GM21717 (cell line): ENCODE data around the gene CYTL1.
"Not testable (repeated sequence)": the region's sequence is repeated elsewhere in the genome, so short reads cannot be mapped to it uniquely, and the experiment has no call there.

Source experiments
- ATAC-seq: cut with Tn5 transposase; IDR thresholded peaks from one replicate; pipeline ENCODE4 v1.9.1; 2021; ENCODE audit warnings: mild to moderate bottlenecking, moderate library complexity; ENCODE audit not compliant: unreplicated experiment

Gene CYTL1

DNA sequence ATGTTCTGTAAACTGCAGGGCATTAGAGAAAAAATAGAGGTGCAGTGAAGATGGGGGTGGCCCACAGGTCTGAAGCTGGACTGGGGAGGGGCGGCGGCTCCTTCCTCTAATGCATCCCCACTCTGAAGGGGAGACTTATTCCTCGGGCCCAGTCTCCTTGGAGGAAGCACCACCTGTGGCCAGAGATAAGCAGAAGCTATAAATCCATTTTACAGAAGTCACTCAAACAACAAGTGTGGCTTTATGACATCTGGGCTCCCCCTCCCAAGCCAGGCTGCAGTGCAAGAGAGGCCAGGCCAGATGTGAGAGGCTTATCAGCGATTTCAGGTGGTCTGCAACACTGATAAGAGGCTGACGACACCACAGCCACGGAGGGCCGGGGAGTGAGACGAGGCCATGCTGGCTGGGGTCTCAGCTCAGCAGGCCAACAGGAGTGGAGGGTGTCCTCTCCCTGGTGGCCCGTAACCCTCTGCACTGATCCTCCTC is 15.8 kb downstream of the CYTL1 start:
- no peak for ATAC-seq

DNA sequence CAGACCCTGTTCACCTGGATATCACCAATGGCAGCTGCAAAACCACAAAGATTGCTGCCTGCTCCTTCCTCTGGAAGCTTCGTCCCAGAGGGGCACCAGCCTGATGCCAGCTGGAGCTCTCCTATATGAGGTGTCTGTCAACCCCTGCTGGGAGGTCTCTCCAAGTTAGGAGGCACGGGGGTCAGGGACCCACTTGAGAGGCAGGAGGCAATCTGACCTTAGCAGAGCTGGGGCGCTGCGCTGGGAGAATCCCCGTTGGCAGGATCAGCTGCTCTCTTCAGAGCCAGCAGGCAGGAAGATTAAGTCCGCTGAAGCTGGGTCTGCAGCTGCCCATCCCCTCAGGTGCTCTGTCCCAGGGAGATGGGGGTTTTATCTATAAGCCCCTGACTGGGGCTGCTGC is 17.6 kb downstream of the CYTL1 start:
- not testable (repeated sequence) for ATAC-seq

DNA sequence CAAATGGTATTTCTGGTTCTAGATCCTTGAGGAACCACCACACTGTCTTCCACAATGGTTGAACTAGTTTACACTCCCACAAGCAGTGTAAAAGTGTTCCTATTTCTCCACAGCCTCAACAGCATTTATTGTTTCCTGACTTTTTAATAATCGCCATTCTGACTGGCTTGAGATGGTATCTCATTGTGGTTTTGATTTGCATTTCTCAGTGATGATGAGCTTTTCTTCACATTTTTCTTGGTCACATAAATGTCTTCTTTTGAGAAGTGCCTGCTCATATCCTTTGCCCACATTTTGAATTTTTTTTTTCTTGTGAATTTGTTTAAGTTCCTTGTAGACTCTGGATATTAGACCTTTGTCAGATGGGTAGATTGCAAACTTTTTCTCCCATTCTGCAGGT is 22.3 kb downstream of the CYTL1 start:
- not testable (repeated sequence) for ATAC-seq

DNA sequence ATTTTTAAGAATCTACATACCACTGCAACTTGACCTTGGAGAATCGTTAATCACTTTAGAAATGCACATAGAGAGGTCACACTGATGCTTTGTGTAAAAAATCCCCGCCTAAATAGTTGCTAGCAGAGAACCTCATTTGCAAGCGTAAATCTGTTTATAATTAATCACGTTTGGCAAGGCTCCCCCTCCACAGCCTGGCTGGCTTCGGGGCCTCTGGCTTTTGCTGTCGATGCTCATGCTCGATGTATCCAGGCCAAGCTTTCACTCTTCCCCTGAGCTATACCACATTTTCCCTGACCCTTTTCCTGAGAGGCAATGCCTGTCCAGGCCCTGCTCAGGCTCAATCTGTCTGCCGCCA is 23.4 kb downstream of the CYTL1 start:
- no peak for ATAC-seq

DNA sequence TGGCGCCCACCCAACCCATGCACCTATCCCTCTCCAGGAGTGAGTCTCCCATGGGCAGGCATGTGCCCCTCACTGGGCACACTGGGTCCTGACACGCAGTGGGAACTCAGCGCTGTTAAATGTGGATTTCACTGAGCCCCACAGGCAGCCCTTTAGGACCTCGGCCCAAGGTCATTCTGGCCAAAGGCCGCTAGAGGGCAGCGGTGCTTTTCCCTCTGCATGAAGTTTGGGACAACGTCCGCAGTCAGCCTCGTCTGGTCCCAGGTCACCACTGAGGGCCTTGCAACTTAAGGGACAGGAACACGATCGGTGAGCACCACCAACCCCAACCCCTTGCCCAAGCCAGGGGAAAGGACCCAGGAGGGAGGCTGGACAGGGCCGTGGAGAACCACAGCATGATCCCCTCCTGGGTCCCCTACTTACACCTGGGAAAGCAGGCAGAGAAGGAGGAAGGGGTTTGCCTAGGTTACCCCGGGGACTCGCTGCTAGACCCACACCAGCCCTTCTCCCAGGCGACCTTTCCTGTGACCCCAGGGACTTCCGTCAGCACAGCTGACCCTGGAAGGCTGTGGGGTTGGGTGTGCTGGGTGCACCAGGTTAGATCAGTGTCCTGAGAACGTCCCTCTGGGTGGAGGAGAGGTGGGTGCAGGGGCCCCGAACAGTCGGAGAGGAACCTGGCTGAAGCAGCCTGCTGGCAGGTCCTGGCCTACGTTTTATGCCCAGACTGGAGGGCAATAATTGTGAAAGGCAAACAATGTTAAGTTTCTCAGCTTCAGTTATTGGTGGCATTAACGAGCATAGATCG is 24.0 kb downstream of the CYTL1 start:
- ATAC-seq, result no peak

DNA sequence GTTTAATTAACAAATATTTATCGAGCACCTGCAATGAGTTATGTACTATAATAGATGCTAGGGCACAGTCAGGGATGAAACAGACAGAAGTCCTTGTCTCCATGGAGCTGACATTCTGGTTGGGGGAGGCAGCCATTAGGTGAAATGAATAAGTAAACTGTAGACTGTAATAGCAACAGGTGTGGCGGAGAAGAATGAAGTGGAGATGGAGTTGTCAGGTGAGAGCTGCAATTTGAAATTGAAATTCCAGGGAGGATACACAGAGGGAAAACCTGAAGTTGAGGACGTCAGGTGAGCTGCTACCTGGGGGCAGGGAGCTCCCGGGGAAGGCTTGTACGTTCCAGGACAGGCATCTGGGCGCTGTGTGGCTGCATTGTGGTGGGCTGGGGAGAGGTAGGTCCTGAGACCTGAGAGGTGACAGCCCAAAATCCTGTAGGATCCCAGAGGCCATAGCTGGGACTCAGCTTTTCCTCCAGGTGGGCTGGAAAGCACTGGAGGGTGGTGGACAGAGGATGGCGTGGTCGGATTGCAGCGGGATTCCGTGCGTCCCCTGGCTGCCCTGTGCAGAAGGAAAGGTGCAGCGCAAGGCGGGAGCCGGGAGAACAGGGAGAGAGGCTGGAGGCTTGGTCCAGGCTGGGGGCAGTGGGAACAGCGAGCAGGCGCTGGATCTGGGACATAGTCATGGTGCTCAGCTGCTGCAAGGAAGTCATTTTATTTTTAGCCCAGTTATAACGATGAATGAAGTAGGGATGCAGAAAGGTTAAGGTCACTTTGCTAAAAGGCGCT is 24.8 kb downstream of the CYTL1 start:
- ATAC-seq, result no peak

DNA sequence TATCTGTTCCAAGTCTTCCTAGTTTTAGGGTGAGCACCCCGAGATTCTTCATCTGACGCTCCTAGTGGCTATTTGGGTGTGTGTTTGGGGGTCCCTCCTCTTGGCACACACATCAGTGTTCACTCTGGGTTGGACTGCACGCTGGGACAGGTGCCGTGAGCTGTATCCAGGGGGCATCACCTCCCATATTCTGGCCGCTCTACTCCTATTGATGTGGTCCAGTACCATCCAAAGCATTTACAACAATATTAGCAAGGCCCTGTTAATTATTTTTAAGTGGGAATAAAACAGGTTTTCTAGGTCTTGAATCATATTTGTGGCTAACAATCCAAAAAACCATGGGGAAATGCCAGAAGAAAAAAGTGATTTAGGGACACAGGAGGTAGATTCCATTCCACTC is 26.4 kb downstream of the CYTL1 start:
- ATAC-seq, result no peak

DNA sequence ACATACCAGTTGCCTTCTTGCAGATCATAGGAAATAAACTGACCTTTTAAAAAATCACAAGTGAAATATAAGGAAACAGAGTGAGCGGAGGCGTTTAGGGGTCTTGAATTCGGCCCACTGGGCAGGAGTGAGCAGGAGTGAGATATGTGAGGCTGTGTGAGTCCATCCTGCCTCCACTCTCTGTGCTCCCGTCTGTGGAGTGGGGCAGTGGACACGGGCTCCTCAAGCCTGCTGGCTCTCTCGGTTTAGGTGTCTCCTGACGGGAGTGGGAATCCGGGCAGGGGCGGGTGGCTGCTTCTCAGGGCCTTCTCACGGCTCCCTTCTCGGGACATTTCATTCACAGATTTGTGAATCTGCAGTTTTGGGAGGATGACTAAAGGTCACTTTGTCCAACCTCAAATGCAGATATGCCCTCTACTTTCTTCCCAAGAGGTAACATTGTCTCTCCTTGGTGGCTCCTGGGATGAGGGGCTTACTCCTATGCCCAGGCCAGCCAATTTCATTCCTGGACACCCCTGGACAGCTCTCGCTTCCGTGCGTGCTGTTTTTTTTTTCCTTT is 27.6 kb downstream of the CYTL1 start:
- ATAC-seq, result no peak

DNA sequence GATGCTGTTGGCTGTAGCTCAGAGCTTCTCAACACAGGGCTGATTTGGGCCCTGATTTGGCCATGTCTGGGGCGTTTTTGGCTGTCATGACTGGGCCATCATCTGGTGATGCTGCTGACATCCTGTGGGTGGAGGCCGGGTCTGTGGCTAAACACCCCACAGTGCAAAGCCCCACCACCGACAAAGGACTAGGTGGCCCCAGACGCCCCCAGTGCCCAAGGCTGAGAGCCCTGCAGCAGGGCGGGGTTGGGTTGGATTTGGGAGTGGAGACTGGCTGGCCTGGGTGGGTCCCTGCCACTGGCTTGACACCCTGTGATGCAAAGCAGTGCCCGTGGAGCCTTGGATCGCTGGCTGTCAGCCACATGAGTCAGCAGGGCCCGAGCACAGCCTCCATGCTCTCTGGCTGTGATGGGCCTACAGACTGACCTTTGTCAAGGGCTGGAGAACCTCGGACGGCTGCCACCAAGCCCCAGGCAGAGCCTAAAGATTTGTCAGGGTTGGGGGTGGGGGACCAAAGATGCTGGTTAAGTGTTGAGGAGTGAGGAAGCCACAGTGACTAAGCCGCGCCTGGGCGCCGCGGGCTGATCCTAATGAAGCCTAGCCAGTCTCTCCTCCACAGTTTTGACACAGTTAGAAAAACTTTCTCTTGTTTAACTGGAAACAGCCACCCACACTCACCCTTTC is 28.3 kb downstream of the CYTL1 start:
- no peak for ATAC-seq

DNA sequence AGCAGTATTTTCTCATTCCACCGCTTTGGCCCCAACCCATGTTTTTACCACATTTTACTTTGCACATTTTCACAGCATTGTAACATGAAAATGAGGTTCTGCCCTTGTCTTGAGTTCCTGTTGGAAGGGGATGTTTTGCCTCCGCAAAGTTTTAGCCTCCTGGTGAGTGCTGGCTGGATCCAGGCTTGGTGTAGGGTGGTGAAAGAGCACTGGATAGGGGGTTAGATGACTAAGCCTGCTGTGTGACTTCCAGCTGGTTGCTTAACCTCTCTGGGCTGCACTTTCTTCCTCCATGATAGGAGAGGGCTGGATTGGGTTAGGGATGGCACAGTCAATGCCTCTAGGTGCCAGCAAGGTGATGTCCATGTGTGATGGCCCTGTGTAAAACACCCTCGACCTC is 28.9 kb downstream of the CYTL1 start:
- no peak for ATAC-seq

DNA sequence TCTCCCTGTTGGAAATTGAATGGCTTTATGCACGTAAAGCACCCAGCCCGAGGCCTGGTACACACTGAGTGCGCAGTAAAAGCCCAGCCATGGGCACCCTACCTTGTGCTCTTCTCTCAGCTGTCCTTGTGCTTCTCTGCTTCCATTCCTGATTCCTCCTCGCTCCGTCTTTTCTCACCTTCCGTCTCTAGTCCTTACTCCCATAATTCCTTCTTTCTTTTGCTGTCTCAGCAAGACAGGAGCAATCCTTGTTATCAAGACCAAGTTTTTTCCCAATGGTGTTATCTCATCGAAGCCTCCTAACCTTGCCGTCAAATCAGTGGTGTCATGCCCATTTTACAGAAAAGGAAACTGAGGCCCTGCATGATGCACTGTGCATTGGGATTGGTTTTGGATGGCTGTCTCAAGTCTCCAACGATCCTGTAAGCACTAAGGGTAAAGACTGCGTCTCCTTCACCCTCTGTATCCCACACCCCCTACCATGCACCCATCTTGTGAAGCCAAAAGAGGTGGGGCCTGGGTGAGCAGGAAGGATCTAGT is 30.1 kb downstream of the CYTL1 start:
- no peak for ATAC-seq

DNA sequence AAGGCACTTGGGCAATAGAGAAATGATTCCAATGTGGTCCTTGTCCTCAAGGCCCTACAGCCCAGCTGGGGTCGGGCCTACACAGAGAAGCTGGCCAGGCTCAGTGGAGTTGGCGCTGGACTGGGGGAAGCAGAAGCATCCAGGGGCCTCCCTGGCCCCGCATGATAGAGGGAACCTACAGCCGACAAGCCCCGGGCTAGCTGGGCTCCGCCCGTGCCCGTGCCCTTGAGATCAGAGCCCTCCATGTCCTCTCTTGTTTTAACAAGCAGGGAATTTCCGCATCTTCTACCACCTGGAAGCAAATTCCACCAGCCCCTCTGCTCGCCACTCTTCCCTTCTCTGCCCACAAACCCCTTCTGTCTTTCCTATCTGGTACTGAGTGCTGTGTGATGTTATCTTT is 31.6 kb downstream of the CYTL1 start:
- ATAC-seq, result no peak

DNA sequence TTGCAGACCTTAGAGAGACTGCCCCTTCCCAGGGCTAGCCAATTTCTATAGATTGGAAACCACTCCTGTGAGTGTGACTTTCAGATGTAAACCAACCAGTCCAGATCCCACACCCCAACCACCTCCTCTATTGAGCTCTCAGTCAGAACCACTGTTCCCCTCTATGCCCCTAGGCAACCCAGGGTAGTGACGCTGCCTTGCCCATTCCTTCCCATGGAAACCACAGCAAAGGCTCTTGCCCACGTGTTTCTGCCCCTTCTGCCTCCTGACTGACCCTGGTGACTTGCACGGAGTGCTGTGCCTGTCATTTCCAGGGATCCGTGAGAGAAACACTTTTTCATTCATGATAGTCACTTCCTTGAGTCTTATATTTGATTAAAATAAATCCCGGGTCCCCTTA is 32.4 kb downstream of the CYTL1 start:
- ATAC-seq, result no peak

DNA sequence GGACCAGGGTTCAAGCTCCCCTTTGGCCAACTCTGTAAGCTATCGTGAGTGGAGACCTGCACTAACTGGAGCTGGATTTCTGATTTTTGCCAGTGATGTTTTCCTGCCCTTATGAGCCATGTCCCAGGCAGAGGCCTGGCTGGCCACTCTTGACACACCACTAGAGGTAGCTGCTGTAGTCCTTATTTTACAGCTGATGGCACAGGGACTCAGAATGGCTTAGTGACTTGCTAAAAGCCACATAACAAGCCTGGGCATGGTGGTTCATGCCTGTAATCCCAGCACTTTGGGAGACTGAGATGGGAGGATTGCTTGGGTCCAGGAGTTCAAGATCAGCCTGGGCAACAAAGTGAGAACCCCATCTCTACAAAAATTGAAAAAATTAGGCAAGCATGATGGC is 33.4 kb downstream of the CYTL1 start:
- ATAC-seq, result no peak

DNA sequence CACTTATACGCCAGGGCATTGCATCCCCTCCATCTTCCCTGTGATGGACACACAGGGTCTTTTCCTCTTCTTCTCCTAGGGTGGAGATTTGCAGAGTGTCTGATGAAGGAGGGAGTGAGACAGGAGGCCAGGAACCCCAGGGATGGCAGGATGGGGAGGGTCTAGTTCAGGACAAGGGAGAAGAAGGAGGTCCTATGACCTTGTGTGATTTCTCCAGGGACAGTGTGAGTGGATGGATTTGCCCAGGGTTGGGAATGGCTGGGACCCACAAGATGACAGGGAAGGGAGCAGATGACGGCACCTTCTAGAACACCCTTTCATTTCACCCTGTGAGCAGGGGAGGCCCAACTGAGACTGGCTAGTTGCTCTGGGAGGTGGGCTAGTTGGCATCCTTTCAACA is 34.2 kb downstream of the CYTL1 start:
- ATAC-seq, result no peak

DNA sequence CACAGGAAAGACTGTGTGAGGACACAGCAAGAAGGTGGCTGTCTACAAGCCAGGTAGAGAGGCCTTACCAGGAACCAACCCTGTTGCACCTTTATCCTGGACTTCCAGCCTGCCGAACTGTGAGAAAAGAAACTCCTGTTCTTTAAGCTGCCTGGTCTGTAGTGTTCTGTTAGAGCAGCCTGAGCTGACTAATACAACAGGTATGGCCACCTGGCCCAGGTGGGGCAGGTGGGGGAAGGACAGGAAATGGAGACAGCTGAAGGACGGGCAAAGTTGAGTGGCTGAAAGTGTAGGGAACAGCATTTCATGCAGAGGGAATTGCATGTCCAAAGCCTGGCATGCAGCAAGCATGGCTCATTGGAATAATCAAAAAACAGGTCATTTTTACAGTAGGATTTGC is 35.1 kb downstream of the CYTL1 start:
- ATAC-seq, result no peak

DNA sequence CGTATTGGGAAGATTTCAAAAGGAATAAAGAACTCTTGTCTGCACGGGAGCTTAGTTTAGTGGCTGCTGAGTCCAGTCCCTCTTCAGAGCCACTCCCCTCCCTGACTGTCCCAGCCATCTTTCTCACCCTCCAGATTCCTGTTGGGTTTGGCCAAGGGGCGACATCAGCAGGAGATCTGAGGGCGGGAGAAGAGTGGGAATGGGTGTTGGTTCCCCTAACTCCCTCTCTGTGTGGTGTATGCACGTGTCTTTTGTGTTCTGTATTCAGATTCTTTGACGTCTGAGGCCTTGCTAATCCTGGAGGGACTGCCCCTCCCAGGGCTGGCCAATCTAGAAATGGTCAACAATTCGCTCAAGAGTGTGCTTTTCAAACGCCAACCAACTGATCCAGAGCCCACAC is 37.4 kb downstream of the CYTL1 start:
- no peak for ATAC-seq

DNA sequence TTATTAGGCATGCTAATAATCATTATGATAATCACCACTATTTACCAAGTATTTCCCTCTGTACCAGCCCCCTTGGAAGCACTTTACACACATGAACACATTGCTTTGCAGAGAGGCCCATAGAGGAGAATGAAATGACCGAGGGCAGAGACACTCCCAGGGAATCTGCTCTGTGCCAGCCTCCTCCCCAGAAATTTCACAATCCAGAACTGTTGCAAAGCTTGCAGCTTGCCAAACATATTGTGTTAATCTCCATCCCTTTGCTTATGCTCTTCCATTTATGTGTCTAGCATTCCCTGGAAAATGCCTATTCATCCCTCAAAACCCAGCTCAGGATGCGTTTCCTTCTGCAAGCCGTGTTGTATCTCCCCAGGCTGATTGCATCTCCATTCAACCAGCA is 37.8 kb downstream of the CYTL1 start:
- ATAC-seq, result no peak

DNA sequence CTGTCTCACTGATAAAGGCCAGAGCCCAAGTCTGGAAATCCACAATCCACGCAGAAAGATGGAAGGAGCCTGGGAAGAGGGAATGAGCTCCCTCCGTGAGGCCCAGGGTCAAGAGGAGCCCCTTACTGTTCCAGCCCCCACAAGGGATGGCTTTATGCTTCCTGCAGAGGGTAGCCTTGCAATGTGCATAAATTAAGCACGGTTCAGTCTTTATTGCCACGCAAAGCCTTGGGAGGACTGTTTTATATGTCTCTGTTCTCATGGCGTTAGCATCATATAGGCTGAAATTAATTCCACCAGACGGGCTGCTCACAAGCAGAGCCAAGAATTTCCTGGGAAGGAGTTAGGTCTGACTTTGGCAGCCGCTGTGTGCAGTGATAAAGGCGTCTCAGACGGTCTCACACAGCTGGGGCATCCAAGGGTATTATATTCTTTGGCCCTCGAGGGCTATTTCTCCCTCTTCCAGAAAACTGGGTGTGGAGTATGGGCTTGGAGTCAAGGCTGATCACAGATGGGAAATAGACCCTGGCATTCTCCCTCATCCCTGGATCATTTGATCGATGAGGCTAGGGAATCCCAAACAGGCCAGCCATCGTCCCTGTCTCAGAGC is 38.5 kb downstream of the CYTL1 start:
- no peak for ATAC-seq

DNA sequence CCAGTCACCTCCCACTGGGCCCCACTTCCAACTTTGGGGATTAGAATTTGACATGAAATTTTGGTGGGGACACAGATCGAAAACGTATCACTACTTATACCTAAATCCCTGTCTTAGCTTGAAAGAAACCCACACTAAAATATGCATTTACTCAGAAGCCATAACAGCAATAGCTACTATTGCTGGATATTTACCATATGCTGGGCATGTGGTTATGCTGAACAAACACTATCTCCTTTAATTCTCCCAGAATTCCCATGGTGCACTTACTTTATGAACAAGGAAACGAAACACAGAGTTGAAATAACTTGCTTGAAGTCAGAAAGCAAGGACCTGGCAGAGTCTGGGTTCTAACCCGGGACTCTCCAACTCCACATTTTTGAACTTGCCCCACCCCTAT is 39.3 kb downstream of the CYTL1 start:
- ATAC-seq, result no peak

DNA sequence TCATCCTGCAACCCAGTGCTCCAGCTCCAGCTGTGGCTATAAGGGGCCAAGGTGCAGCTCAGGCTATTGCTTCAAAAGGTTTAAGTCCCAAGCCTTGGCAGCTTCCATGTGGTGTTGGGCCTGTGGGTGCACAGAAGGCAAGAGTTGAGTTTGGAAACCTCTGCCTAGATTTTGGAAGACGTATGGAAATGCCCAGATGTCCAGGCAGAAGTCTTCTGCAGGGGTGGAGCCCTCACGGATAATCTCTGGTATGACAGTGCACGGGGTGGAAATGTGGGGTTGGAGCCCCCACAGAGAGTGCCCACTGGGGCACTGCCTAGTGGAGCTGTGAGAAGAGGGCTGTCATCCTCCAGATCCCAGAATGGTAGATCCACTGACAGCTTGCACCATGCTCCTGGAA is 44.5 kb downstream of the CYTL1 start:
- no peak for ATAC-seq
